ENCODE measurements around the gene ETV5.

DNA sequence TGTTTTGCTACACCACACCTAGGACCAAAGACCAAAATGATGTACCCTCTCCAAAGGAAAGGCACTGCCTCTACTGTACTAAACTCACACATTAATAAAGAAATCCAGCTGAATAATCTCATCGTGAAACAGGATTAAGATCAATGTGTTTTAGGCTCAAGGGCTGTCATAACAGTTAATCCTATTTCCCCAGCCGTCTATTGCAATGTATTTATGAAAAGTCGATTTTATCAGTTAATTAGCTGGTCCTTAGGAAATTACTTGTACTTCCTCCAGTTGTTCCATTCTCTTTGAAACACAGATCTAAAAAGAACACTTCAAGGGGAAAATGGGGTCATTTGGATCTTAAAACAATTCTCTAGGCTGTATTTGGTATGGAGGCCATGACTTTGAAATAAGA, 8.5 kb downstream of the ETV5 start:
- TF ChIP-seq ETV6 (conservative IDR thresholded peaks at IDR 0.05 in 1 of 2, IDR thresholded peaks at IDR 0.05 in 1 of 2; ENCODE audit: borderline replicate concordance in 1 of 2, low read depth in 1 of 2) (no peak), PAX5 (IDR thresholded peaks at IDR 0.05; ENCODE audit: borderline replicate concordance, low read depth, low read length) (no peak), TCF12 (IDR thresholded peaks at IDR 0.05; ENCODE audit: low read depth, low read length) (no peak), RAD21 (IDR thresholded peaks at IDR 0.05; ENCODE audit: insufficient read depth, low read depth, low read length) (no peak), EP300 (IDR thresholded peaks at IDR 0.05; ENCODE audit: borderline replicate concordance in 1 of 2, control insufficient read depth in 1 of 2, low read depth in 2 of 2, low read length in 2 of 2) (no peak), POLR2AphosphoS5 (IDR thresholded peaks at IDR 0.05; ENCODE audit: low read length) (no peak)
- TF ChIP-seq, protein P1, sequence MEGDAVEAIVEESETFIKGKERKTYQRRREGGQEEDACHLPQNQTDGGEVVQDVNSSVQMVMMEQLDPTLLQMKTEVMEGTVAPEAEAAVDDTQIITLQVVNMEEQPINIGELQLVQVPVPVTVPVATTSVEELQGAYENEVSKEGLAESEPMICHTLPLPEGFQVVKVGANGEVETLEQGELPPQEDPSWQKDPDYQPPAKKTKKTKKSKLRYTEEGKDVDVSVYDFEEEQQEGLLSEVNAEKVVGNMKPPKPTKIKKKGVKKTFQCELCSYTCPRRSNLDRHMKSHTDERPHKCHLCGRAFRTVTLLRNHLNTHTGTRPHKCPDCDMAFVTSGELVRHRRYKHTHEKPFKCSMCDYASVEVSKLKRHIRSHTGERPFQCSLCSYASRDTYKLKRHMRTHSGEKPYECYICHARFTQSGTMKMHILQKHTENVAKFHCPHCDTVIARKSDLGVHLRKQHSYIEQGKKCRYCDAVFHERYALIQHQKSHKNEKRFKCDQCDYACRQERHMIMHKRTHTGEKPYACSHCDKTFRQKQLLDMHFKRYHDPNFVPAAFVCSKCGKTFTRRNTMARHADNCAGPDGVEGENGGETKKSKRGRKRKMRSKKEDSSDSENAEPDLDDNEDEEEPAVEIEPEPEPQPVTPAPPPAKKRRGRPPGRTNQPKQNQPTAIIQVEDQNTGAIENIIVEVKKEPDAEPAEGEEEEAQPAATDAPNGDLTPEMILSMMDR (IDR thresholded peaks at IDR 0.05 in 2 of 3, conservative IDR thresholded peaks at IDR 0.05 in 1 of 3; ENCODE audit: control insufficient read depth in 2 of 3, extremely low read depth in 1 of 3, insufficient read depth in 1 of 3, low read depth in 3 of 3, low read length in 3 of 3) = no peak
- TF ChIP-seq, protein P2, sequence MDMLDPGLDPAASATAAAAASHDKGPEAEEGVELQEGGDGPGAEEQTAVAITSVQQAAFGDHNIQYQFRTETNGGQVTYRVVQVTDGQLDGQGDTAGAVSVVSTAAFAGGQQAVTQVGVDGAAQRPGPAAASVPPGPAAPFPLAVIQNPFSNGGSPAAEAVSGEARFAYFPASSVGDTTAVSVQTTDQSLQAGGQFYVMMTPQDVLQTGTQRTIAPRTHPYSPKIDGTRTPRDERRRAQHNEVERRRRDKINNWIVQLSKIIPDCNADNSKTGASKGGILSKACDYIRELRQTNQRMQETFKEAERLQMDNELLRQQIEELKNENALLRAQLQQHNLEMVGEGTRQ (IDR thresholded peaks at IDR 0.05; ENCODE audit: borderline replicate concordance, low read depth, low read length) = no peak

All from GM12878 (cell line).